IPS DF 6.9 (cell line): ENCODE data around the gene POMGNT2.

Experiments
- DNase-seq: peaks from one replicate; pipeline ENCODE4 v3.0.0-alpha.2; 2013; ENCODE audit warnings: low read depth, low spot score
- H3K27ac ChIP-seq: one replicate; pipeline ENCODE4 v1.5.1; 2013; ENCODE audit warnings: low read length, control low read depth
- H3K27me3 ChIP-seq: 2 replicates; pipeline ENCODE4 v1.6.1; 2013; ENCODE audit warnings: mild to moderate bottlenecking, low read length; ENCODE audit not compliant: control insufficient read depth, insufficient read depth
- H3K36me3 ChIP-seq: 2 replicates; pipeline ENCODE4 v1.6.1; 2013; ENCODE audit warnings: low read length; ENCODE audit not compliant: control insufficient read depth, insufficient read depth
- H3K4me1 ChIP-seq: 2 replicates; pipeline ENCODE4 v1.6.1; 2013; ENCODE audit warnings: low read length; ENCODE audit not compliant: control insufficient read depth, insufficient read depth
- H3K4me3 ChIP-seq: 2 replicates; pipeline ENCODE4 v1.5.1; 2013; ENCODE audit warnings: mild to moderate bottlenecking, low read length
- H3K9me3 ChIP-seq: 2 replicates; pipeline ENCODE4 v1.6.1; 2013; ENCODE audit warnings: low read length, inconsistent platforms; ENCODE audit not compliant: control insufficient read depth, insufficient read depth
- WGBS: extraction: QIAGEN DNeasy Blood & Tissue Kit; methylation state at CpG from one replicate; pipeline ENCODE4 v1.1.7; 2013; ENCODE audit warnings: mixed read lengths, missing lambda C conversion rate; ENCODE audit not compliant: insufficient read length, insufficient coverage; 5-methylcytosine and 5-hydroxymethylcytosine counted together

The POMGNT2 gene

DNA sequence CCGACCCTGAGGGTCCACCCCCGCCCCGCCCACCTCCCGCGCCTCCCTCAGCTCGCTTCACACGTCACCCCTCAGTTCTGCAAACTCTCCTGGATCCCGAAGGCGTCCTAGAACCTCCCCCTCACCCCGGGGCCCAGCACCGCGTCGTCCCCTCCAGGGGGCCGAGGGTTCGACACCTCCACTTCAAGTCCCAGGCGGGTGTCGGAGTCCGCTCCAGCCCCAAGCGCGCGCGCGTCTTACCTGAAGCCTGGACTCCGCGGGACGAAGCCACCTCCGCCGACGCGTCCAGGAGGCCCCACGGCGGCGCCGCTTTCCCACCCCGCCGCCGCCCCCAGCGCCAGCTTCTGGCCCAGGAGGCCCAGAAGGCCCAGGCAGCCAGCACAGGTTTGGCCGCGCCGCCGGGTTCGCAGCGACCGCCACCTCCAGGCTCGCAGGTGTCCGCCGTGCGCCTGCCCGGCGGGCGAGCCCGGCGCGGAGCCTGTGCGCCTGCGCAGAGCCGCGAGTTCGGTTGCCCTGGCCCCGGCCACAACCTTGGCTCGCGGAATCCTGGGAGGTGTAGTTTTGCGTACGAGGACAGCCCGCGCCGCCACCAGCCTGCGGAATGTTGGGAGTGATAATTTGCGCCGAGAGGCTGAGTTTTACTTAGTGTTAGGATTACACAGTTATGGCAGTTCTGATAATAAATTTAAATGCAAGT lies at the start of gene POMGNT2:
POMGNT2 (minus strand) TSS at position 484 of the 697 bp plus-strand sequence. CDS start 24,648 bp downstream, outside the sequence.
- WGBS = no CpG with 5 or more reads among the region's 71 CpGs
- H3K4me1 ChIP-seq = no peaks in the 10 kb centered on the region
- no peaks in the 10 kb centered on the region for H3K27me3 ChIP-seq
- H3K4me3 ChIP-seq = peak within 1 kb of the TSS; percentile 53; the same call in 1 of the 2 replicates
- no peak within 1 kb of the TSS for H3K27ac ChIP-seq
- peak; percentile 58 for DNase-seq
- no peaks in the 10 kb centered on the region for H3K36me3 ChIP-seq
- no peaks in the 10 kb centered on the region for H3K9me3 ChIP-seq

DNA sequence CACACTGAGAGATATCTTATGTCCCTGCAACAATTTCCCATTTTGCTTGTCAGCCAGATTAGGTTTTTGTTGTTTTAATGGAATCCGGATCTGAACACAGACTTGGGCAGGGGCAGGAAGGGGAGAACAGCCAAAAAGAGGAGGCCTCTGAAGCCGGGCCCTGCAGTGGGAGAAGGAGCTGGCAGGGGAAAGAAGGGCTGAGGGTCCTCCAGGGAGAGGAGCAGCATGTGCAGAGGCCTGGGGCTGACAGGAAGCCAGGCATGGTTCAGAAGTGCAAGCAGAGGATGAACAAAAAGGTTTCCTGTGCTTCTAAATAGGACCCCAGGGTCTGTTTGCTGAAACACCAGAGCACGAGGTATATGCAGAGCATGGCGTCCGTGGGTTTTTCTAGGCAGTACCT lies 49.1 kb upstream of the POMGNT2 start:
- no peaks in the 10 kb centered on the region for H3K36me3 ChIP-seq
- no peaks in the 10 kb centered on the region; the same call in 1 of the 2 replicates for H3K27me3 ChIP-seq
- no peak overlapping the region for H3K27ac ChIP-seq
- no CpG with 5 or more reads among the region's 5 CpGs for WGBS
- H3K4me3 ChIP-seq = no peak overlapping the region
- H3K4me1 ChIP-seq = no peaks in the 10 kb centered on the region
- no peak for DNase-seq
- H3K9me3 ChIP-seq = no peaks in the 10 kb centered on the region

DNA sequence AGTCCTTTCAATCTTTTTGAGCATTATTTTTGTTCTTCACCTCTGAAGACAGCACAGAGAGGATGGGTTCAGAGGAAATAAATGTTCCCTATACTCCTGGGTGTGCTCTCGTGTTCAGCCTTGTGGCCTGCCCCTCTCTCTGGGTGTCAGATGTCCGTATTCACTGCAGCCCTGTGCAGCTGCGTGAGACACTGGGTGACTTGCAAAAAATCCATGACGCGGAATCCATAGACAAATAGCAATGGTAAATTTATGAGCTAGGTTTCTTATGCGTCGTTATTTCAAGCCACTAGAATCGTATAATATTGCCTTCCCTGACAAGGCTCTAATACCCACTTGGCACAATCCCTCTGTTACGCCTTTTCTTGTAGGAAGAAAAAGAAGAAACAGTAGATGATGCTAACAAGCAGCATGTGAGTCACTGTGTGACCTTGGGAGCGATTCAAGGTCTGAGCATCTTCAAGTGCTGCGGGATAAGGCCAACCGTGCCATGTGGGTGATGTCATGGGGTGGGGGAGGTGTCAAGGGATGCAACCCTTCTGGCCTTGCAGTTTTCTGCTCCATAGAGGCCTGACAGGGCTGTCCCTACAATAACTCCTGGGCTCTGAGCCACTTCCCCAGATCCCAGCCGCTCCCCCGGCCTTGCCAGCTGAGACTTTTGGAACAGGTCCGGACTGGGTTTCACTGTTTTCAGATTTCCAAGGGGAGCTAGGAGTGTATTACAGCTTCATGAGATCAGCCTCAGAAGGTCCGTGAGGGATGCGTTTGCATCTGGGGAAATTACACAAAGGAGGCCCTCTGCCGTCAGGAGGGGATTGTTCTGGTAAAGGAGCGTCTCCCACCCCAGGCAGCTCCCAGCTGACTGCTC lies 47.6 kb upstream of the POMGNT2 start:
- H3K27ac ChIP-seq = no peak overlapping the region
- no peaks in the 10 kb centered on the region for H3K36me3 ChIP-seq
- H3K4me3 ChIP-seq = no peak overlapping the region
- no peaks in the 10 kb centered on the region for H3K9me3 ChIP-seq
- H3K4me1 ChIP-seq = no peaks in the 10 kb centered on the region
- no peaks in the 10 kb centered on the region; the same call in 1 of the 2 replicates for H3K27me3 ChIP-seq
- WGBS = no CpG with 5 or more reads among the region's 19 CpGs
- no peak for DNase-seq

DNA sequence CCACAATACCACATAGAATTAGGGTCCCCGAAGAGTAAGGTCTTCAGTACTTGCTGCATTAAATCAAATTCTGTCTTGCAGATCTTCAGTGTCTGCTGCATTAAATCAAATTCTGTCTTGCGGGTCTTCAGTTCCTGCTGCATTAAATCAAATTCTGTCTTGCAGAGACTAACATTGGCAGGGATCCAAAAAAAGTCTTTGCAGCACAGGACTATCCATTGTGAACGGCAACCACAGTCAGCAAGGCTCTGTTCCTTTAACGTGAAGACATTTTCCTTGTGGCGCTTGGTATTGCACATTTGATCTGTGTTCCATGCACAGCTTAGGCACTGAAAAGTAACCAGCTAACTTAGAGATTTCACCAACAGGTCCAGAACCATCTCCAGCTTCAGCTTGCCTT lies 46.8 kb upstream of the POMGNT2 start:
- no peak overlapping the region for H3K4me3 ChIP-seq
- no peak for DNase-seq
- WGBS = no CpG with 5 or more reads among the region's 5 CpGs
- H3K36me3 ChIP-seq = no peaks in the 10 kb centered on the region
- no peaks in the 10 kb centered on the region; the same call in 1 of the 2 replicates for H3K27me3 ChIP-seq
- no peaks in the 10 kb centered on the region for H3K9me3 ChIP-seq
- H3K27ac ChIP-seq = no peak overlapping the region
- no peaks in the 10 kb centered on the region for H3K4me1 ChIP-seq

DNA sequence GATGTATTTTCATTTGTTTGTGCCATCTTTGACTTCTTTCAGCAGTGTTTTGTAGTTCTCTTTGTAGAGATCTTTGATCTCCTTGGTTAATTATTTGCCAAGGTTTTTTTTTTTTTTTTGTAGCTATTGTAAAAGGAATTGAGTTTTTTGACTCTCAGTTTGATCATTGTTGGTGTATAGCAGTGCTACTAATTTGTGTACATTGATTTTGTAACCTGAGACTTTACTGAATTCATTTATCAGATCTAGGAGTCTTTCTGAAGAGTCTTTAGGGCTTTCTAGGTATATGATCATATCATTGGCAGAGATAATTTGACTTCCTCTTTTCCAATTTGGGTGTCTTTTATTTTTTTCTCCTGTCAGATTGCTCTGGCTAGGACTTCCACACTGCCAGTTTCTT lies 42.2 kb upstream of the POMGNT2 start:
- no peaks in the 10 kb centered on the region for H3K36me3 ChIP-seq
- H3K4me1 ChIP-seq = no peaks in the 10 kb centered on the region
- no peaks in the 10 kb centered on the region for H3K9me3 ChIP-seq
- H3K4me3 ChIP-seq = no peak overlapping the region
- no peaks in the 10 kb centered on the region for H3K27me3 ChIP-seq
- no peak overlapping the region for H3K27ac ChIP-seq
- DNase-seq = no peak

- Histone ChIP-seq H3K9me3 (no peaks in the 10 kb centered on the region), H3K27me3 (no peaks in the 10 kb centered on the region), H3K4me1 (no peaks in the 10 kb centered on the region), H3K4me3 (no peak overlapping the region), H3K36me3 (no peaks in the 10 kb centered on the region), H3K27ac (no peak overlapping the region)
- no CpG with 5 or more reads among the region's 1 CpG for WGBS
- DNase-seq = no peak
Measured at GRCh38 chr3:43146599-43146998, 40.7 kb upstream of the POMGNT2 start.

GRCh38 chr3:43144761-43145490 lies 39.0 kb upstream of the POMGNT2 start:
- Histone ChIP-seq H3K9me3 (no peaks in the 10 kb centered on the region), H3K27ac (no peak overlapping the region), H3K27me3 (no peaks in the 10 kb centered on the region), H3K4me3 (no peak overlapping the region), H3K4me1 (no peaks in the 10 kb centered on the region), H3K36me3 (no peaks in the 10 kb centered on the region)
- 100% methylated on average over 1 of the region's 7 CpGs for WGBS
- no peak for DNase-seq

- Histone ChIP-seq H3K9me3 (no peaks in the 10 kb centered on the region), H3K36me3 (no peaks in the 10 kb centered on the region), H3K4me3 (no peak overlapping the region), H3K27me3 (no peaks in the 10 kb centered on the region), H3K27ac (no peak overlapping the region), H3K4me1 (no peaks in the 10 kb centered on the region)
- no CpG with 5 or more reads among the region's 3 CpGs for WGBS
- no peak for DNase-seq
Measured at GRCh38 chr3:43142472-43142871, 36.6 kb upstream of the POMGNT2 start.

DNA sequence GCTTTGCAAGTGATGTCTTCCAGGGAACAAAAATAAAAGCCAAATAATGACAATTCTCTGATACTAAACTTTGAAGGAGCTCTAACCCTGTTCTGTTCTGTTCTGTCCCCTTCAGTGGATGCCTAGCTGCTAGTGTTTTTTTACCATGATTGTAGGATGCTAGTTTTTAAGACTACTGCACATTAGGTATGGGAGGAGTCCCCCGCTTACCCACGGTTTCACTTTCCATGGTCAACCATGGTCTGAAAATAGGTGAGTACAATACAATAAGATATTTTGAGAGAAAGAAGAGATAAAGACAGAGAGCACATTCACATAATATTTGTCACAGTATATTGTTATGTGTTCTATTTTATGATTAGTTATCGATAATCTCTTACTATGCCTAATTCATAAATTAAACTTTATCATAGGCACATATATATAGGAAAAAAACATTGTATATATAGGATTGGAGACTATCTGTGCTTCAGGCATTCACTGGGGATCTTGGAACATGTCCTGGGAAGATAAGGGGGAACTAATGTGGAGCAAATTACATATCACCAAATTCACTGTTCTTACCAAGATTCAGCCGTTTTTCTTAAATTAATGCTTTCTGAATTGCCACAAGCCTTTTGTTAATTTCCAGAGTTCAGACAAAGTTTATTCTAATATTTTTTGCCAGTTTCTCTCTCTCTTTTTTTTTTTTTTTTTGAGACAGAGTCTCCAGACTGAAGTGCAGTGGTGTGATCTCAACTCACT lies 32.8 kb upstream of the POMGNT2 start:
- no peak for DNase-seq
- Histone ChIP-seq H3K36me3 (no peaks in the 10 kb centered on the region), H3K27ac (no peak overlapping the region), H3K4me3 (no peak overlapping the region), H3K27me3 (no peaks in the 10 kb centered on the region), H3K9me3 (no peaks in the 10 kb centered on the region), H3K4me1 (no peaks in the 10 kb centered on the region)
- no CpG with 5 or more reads among the region's 4 CpGs for WGBS
